Immature natural killer cell (primary cell): ENCODE data around the gene GMDS. TPM values are rescaled to one million over a fixed set of nuclear protein-coding genes. Genes with fewer than 3 reads are reported as not detected.

Experiments used
- DNase-seq, 3 donors: peaks; one replicate each; pipeline ENCODE4 v3.0.0; 2022; ENCODE audit warnings: mixed read lengths in 1 of 3
- H3K27ac Mint-ChIP-seq, 6 donors: one replicate each; pipeline ENCODE4 v1.8.0; 2020; ENCODE audit warnings: mixed read lengths in 6 of 6, mild to moderate bottlenecking in 5 of 6, inconsistent platforms in 4 of 6, moderate library complexity in 3 of 6
- H3K27me3 Mint-ChIP-seq, 3 donors: one replicate each; pipeline ENCODE4 v1.8.0; 2020 to 2021; ENCODE audit warnings: low read depth in 3 of 3, mild to moderate bottlenecking in 3 of 3, mixed read lengths in 3 of 3, moderate library complexity in 3 of 3, inconsistent platforms in 1 of 3
- H3K36me3 Mint-ChIP-seq, 3 donors: one replicate each; pipeline ENCODE4 v1.8.0; 2020; ENCODE audit warnings: mixed read lengths in 3 of 3, inconsistent platforms in 2 of 3, mild to moderate bottlenecking in 2 of 3
- H3K4me1 Mint-ChIP-seq, 2 donors: one replicate each; pipeline ENCODE4 v1.8.0; 2020; ENCODE audit warnings: inconsistent platforms in 2 of 2, mild to moderate bottlenecking in 2 of 2, mixed read lengths in 2 of 2, moderate library complexity in 1 of 2
- H3K4me3 Mint-ChIP-seq, 5 donors: one replicate each; pipeline ENCODE4 v1.8.0; 2020; ENCODE audit warnings: mild to moderate bottlenecking in 5 of 5, mixed read lengths in 5 of 5, inconsistent platforms in 3 of 5, moderate library complexity in 3 of 5
- H3K9me3 Mint-ChIP-seq, 6 donors: one replicate each; pipeline ENCODE4 v1.8.0; 2020; ENCODE audit warnings: mild to moderate bottlenecking in 6 of 6, mixed read lengths in 6 of 6, inconsistent platforms in 4 of 6, moderate library complexity in 3 of 6
- polyA plus RNA-seq, 3 donors: library from polyadenylated mRNA; unstranded; fragments of 300-500 nt; fragmentation: Illumina TruSeq; gene quantifications; one replicate each; pipeline ENCODE4 v1.2.3, GENCODE V29; 2021

GMDS gene
- polyA plus RNA-seq, 3 donors from 2014 or later, result 14.1 to 25.4 (median 22.5) TPM

DNA sequence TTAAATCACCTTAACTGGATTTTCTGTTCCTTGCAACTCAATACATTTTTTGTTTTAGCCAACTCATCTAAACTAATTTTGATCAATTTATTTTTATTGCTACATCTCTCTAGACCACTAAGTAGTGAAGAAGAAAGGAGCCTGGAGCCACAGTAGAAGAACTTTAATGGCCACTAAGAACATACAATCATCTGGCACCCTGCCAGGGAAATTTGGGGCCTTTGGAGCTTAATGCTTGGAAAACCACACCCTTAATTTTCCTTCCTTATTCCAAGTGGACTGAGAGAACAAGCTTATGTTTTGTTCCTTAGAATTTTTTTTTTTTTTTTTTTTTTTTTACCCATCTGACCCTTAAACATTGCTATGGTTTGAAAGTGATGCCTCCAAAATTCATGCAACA lies 12.0 kb upstream of the GMDS start:
- no peaks in the 10 kb centered on the region for H3K9me3 Mint-ChIP-seq
- H3K36me3 Mint-ChIP-seq, result peaks cover 31 to 56% (median 36%) of the 10 kb centered on the region in 3 donors
- no peak overlapping the region for H3K27ac Mint-ChIP-seq
- H3K27me3 Mint-ChIP-seq, result no peaks in the 10 kb centered on the region
- H3K4me3 Mint-ChIP-seq, result no peak overlapping the region
- DNase-seq, result no peak
- H3K4me1 Mint-ChIP-seq, result peaks cover 6 to 26% of the 10 kb centered on the region in 2 donors

DNA sequence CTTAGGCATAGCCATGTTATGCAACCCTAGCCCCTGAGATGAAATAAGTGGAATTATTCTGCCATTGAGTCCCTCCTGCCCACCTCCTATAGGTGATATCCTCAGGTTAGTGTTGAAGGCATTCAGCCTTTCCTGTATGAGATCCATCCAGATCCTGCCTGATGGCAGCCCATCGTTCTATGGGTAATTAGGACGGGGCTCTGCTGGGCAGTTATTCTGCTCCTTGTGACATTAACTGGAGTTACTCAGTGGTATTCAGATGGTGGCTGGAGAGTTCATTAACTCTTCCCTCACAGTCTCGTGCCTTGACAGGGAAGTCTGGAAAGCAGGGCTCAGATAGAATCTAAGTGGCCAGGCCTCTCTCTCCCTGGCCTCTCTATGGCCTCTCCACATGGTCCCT lies 9.3 kb upstream of the GMDS start:
- H3K4me3 Mint-ChIP-seq, result no peak overlapping the region
- H3K36me3 Mint-ChIP-seq, result peaks cover 40 to 66% (median 41%) of the 10 kb centered on the region in 3 donors

DNA sequence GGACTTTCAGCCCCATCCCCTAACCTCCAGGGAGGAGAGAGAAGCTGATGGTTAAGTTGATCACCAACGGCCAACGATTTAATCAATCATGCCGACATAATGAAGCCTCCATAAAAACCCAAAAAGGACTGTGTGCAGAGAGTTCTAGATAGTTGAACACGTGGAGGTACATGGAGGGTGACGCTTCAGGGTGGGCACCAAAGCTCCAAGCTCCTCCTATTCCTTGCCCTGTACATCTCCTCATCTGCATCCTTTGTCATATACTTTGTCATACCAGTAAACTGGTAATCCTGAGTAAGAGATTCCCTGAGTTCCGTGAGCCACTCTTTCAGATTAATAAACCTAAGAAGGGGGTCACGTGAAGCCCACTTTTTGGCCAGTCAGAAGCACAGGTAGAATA lies 3.7 kb upstream of the GMDS start:
- H3K9me3 Mint-ChIP-seq, result no peaks in the 10 kb centered on the region
- peaks cover 26 to 38% of the 10 kb centered on the region in 2 donors for H3K4me1 Mint-ChIP-seq
- H3K36me3 Mint-ChIP-seq, result peaks cover 16 to 36% (median 21%) of the 10 kb centered on the region in 3 donors
- peaks cover 0 to 10% (median 6%) of the 10 kb centered on the region in 3 donors for H3K27me3 Mint-ChIP-seq
- DNase-seq, result no peak
- H3K27ac Mint-ChIP-seq, result peak overlapping the region in 2 of 6 donors; percentile 1 to 35
- no peak overlapping the region for H3K4me3 Mint-ChIP-seq

More for the DNA sequence above, 9.3 kb upstream of the GMDS start:
- H3K9me3 Mint-ChIP-seq, result no peaks in the 10 kb centered on the region
- H3K27ac Mint-ChIP-seq, result no peak overlapping the region
- H3K4me1 Mint-ChIP-seq, result peaks cover 6 to 15% of the 10 kb centered on the region in 2 donors
- no peak for DNase-seq
- H3K27me3 Mint-ChIP-seq, result no peaks in the 10 kb centered on the region

DNA sequence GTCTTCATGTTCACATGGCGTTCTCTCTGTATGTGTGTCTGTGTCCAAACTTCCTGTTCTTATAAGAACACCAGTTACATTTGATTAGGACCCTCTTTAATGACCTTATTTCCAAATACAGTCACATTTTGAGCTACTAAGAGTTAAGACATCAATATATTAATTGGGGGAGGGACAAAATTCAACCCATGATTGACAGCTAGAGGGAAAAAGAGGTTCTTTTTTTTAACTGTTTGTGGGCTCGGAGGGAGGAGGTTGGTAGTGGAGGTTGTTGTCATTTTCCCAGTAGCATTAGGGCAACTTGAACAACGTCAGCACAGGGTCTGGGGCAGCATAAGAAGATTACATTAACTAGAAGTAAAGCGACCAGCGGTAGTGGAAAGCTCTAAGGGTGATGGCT lies 2.3 kb upstream of the GMDS start:
- peak overlapping the region in 1 of 5 donors; percentile 96 for H3K4me3 Mint-ChIP-seq
- H3K4me1 Mint-ChIP-seq, result peaks cover 26 to 41% of the 10 kb centered on the region in 2 donors
- no peaks in the 10 kb centered on the region for H3K9me3 Mint-ChIP-seq
- H3K27me3 Mint-ChIP-seq, result peaks cover 0 to 10% (median 6%) of the 10 kb centered on the region in 3 donors
- H3K36me3 Mint-ChIP-seq, result peaks cover 10 to 22% (median 13%) of the 10 kb centered on the region in 3 donors
- DNase-seq, result no peak
- peak overlapping the region in 4 of 6 donors; percentile 38 to 65 (median 54) for H3K27ac Mint-ChIP-seq

DNA sequence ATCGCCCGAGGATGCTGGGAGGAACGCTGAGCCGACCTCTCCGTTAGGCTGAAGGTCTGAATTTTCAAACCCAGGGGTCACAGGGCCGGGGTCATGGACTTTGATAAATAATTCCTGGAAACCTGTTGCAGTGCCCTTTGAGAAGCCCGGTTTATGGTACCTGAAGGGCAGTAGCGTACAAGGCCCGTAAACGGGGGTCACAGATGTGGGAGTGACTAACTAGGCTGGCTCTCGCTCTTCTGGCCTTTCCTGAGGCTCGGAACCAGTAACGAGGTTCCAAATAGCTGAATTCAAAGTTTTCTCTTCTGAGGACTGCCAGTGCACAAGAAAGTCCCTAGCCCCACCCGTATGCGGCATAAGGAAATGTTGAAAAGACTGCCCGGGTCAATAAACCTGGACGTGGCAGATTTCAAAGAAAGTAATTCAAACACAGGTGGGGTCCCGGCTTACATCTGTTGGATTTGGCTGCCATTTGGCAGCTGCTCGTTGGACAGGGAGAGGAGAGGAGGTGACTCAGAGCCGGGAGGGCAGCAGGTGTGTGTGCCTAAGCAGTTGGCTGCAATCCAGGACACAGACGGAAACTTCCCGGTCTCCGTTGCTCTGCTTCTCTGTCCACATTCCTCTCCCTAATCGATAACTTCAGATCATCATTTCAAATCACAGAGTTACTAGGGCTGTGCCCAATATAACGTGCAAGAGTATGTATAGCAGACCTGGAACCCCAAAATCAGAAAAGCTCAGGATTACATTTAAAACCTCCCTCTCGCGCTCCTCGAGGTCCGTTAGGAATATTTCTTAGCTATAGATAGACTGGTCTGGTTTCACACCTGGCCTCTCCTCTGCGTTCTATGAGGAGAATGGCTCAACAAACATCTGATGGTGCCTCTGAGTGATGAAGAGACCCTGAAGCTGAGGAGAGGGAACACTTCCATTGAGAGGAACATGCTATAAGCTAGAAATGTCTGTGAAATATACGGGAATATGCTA lies 765 bp upstream of the GMDS start:
- Mint-ChIP-seq H3K27ac (peak overlapping the region; percentile 91 to 97 (median 96)), H3K36me3 (peaks cover 3 to 16% (median 7%) of the 10 kb centered on the region in 3 donors), H3K4me3 (peak overlapping the region; percentile 92 to 96 (median 93)), H3K9me3 (no peaks in the 10 kb centered on the region), H3K27me3 (peaks cover 0 to 10% (median 6%) of the 10 kb centered on the region in 3 donors), H3K4me1 (peaks cover 26 to 50% of the 10 kb centered on the region in 2 donors)
- peak; percentile 28 to 45 (median 31) for DNase-seq

DNA sequence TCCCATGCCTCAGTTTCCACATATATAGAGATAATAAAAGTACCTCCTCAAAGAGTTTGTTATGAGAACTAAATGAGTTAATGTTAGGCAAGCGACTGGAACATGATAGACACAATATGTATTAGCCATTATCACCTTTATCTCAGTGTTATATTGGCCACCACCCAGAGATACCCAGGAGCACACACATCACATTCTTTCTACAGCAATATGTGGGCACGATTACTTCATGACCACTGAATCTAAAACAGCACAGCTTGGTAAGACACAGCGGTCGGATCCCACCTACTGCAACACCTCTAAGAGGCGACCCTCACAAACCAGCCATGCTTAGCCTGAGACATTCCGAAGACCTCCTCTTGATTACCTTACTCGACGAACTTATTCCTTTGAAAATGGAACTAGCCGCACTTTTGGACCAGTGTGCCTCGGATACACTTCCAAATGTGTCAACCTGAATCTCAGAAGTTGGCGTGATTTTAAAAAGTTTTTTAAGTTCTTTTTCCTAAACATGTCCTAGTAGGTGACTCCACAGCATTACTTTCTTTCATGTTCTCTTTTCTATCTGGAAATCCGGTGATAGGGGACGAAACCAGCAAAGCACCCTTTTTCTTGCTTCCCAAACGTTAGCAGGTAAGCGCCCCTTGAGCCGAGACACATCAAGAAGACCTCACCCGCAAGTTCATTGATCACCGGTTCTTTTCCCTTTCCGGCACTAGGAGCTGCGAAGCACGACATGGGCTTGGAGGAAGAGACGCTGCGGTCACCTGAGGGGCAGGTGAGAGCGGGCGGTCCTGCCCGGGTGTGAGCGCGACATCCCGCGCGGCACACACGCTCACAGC lies 923 bp downstream of the GMDS start:
- peak overlapping the region; percentile 78 to 94 (median 90) for H3K4me3 Mint-ChIP-seq
- H3K36me3 Mint-ChIP-seq, result peaks cover 0 to 5% (median 3%) of the 10 kb centered on the region in 3 donors
- DNase-seq, result no peak
- H3K4me1 Mint-ChIP-seq, result peaks cover 26 to 50% of the 10 kb centered on the region in 2 donors
- no peaks in the 10 kb centered on the region for H3K9me3 Mint-ChIP-seq
- H3K27ac Mint-ChIP-seq, result peak overlapping the region; percentile 59 to 92 (median 81)
- peaks cover 0 to 10% (median 6%) of the 10 kb centered on the region in 3 donors for H3K27me3 Mint-ChIP-seq

DNA sequence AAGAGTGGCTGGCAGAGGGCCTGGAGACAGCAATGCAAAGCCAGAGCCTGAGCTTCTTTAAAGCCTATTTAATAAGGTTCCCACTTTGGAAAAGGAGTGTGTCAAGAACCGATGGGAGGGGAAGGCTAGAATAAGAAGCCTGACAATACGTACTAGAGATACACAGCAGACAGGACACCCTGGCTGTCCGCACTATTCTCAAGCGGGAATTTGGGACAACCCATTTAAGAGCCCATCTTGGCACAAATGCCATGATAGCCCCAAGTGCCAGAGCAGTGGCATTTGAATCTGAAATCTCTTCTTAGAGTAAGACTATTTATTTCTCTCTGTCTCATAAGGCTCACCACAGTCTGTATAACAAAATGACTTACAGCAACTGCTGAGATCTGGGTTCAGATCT lies 3.1 kb downstream of the GMDS start:
- peak overlapping the region in 1 of 6 donors; percentile 27 for H3K27ac Mint-ChIP-seq
- DNase-seq, result no peak
- peaks cover 0 to 5% (median 0%) of the 10 kb centered on the region in 3 donors for H3K36me3 Mint-ChIP-seq
- H3K4me3 Mint-ChIP-seq, result no peak overlapping the region
- H3K9me3 Mint-ChIP-seq, result no peaks in the 10 kb centered on the region
- peaks cover 0 to 10% (median 6%) of the 10 kb centered on the region in 3 donors for H3K27me3 Mint-ChIP-seq
- H3K4me1 Mint-ChIP-seq, result peaks cover 21 to 37% of the 10 kb centered on the region in 2 donors

DNA sequence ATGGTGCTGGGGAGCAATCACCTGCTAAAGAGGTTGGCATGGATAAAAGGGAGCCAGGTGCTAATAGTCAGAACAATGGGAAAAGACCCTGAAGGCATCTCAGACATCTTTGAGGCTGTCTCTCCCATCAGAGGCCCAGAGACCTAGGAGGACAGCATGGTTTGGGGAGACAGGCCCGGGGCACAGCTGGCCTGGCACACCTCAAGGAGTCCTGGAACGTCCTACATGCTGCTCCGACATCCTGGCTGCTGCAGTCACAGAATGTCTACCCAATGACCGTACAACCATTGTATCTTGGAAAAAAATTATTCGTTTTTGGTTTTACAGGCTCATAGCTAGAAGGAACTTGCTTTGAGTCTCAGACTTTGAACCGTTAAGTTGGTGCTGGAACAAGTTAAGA lies 4.4 kb downstream of the GMDS start:
- peaks cover 0 to 8% (median 6%) of the 10 kb centered on the region in 3 donors for H3K27me3 Mint-ChIP-seq
- H3K36me3 Mint-ChIP-seq, result peaks cover 0 to 9% (median 0%) of the 10 kb centered on the region in 3 donors
- H3K27ac Mint-ChIP-seq, result no peak overlapping the region
- peaks cover 11 to 30% of the 10 kb centered on the region in 2 donors for H3K4me1 Mint-ChIP-seq
- DNase-seq, result no peak
- no peaks in the 10 kb centered on the region for H3K9me3 Mint-ChIP-seq
- H3K4me3 Mint-ChIP-seq, result no peak overlapping the region

DNA sequence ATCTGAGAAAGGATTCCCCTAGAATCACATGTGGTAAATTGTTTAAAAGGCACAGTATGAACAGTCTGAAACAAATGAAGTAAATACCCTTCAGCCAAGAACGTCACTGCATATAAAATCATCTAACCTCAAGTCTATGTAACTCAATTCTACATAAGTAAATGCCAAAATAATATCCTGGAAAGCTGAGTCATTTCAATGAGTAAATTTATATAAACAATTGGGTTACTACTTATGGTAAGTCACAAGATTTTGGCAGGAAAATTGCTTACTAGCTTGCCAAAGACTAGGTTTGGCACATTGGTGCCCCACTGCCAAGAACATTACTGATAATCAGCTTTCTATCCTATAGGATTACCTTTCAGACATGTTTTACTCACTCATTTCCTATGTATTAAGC lies 8.4 kb downstream of the GMDS start:
- Mint-ChIP-seq H3K4me1 (peaks cover 0 to 23% of the 10 kb centered on the region in 2 donors), H3K36me3 (peaks cover 0 to 12% (median 0%) of the 10 kb centered on the region in 3 donors), H3K27ac (no peak overlapping the region), H3K9me3 (no peaks in the 10 kb centered on the region), H3K4me3 (no peak overlapping the region), H3K27me3 (no peaks in the 10 kb centered on the region)
- no peak for DNase-seq

DNA sequence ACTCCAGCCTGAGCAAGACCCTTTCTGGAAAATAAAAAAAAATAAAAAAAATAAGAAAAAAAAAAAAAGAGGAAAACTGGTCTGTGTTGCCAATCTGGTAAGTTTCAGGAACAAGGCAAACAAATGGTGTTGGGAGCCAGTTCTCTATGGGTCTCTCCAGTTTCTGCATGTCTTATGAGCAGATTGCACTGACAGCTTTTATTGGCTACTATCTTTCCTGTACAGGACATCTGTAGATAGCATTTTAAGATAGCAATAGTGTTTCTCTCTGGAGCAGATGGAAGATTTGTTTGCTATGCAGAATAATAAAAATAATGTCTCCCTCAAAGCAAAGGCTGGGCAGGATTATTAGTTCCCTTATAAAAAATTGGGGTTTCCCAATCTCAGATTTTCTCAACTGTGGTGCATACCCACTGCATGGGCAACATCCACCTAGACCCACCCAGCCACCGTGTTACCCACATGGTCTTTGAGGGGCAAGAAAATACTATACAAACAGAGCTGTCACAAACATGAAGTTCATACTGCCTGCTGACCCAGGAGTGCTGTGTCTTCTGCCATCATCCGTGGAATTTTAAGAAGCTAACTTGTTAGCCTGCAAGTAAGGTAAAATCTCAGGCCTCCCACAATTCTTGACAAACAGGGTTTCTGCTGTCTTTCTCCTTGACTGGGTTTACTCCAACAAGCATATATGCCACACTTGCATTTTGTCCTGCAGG lies 9.5 kb downstream of the GMDS start:
- peaks cover 0 to 12% (median 0%) of the 10 kb centered on the region in 3 donors for H3K36me3 Mint-ChIP-seq
- H3K4me3 Mint-ChIP-seq, result no peak overlapping the region
- H3K9me3 Mint-ChIP-seq, result no peaks in the 10 kb centered on the region
- H3K27ac Mint-ChIP-seq, result no peak overlapping the region
- DNase-seq, result no peak
- H3K4me1 Mint-ChIP-seq, result peaks cover 0 to 24% of the 10 kb centered on the region in 2 donors
- H3K27me3 Mint-ChIP-seq, result peaks cover 0 to 2% (median 0%) of the 10 kb centered on the region in 3 donors

DNA sequence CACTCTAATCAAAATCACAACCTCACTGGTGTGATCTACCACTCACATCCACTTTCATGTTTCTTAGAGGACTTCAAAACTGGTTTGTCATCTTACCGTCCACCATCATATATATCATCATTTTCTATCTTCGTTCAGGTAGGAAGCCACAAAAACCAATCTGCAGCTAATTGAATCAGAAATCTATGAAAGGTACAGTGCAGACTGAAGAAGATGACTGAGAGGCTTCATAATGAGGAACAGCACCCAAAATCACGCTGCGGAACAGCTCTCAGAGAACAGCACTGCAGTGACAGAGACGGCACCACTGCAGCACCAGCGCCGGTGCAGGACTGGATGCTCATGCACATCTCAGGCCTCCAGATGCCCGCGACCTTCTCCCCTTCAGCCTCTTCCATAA lies 13.0 kb downstream of the GMDS start:
- no peak overlapping the region for H3K4me3 Mint-ChIP-seq
- H3K36me3 Mint-ChIP-seq, result peaks cover 0 to 7% (median 0%) of the 10 kb centered on the region in 3 donors
- H3K4me1 Mint-ChIP-seq, result peaks cover 0 to 27% of the 10 kb centered on the region in 2 donors
- DNase-seq, result no peak
- H3K9me3 Mint-ChIP-seq, result no peaks in the 10 kb centered on the region
- H3K27ac Mint-ChIP-seq, result peak overlapping the region in 2 of 6 donors; percentile 4 to 32
- peaks cover 0 to 2% (median 0%) of the 10 kb centered on the region in 3 donors for H3K27me3 Mint-ChIP-seq

DNA sequence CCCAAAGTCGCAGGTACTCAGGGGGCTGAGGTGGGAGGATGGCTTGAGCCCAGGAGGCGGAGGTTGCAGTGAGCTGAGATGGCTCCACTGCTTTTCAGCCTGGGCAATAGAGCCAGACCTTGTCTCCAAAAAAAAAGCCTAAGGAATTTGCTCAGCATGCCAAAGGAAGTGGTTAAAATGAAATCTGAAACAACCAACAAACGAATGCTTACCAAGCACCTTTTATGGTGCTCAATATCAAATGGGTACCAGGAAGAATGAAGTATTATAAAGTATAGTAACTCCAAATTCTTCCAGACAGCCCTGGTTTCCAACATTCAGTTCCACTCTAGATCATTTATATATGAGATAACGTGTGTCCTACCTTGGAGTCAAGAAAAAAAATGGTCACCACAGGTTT lies 14.0 kb downstream of the GMDS start:
- no peak overlapping the region for H3K4me3 Mint-ChIP-seq
- no peak for DNase-seq
- peaks cover 0 to 27% of the 10 kb centered on the region in 2 donors for H3K4me1 Mint-ChIP-seq
- H3K27ac Mint-ChIP-seq, result no peak overlapping the region
- peaks cover 0 to 4% (median 0%) of the 10 kb centered on the region in 3 donors for H3K27me3 Mint-ChIP-seq
- peaks cover 0 to 7% (median 0%) of the 10 kb centered on the region in 3 donors for H3K36me3 Mint-ChIP-seq
- no peaks in the 10 kb centered on the region for H3K9me3 Mint-ChIP-seq
